Measurements from ENCODE around the gene OVOL3.

Gene OVOL3

GRCh38 chr19:36136964-36137686 is 26.2 kb downstream of the OVOL3 start:
- DNase-seq, result peak in 1 of 3 experiments; percentile 25

GRCh38 chr19:36139120-36139472 is 28.2 kb downstream of the OVOL3 start:
- no peak for DNase-seq

GRCh38 chr19:36139473-36140303 is 28.7 kb downstream of the OVOL3 start, which contains the start of gene CAPNS1:
CAPNS1 (plus strand) TSS chr19:36140066; CDS start chr19:36141012, 946 bp downstream.
- DNase-seq, result peak; percentile 91 to 97 (median 96)

- peak; percentile 72 to 85 (median 74) for DNase-seq
Observed at GRCh38 chr19:36140304-36141038, 29.5 kb downstream of the OVOL3 start.

GRCh38 chr19:36141039-36141927 is 30.3 kb downstream of the OVOL3 start:
- DNase-seq, result peak; percentile 72 to 94 (median 89)

- no peak for DNase-seq
Observed at GRCh38 chr19:36142046-36142445, 31.1 kb downstream of the OVOL3 start.

GRCh38 chr19:36142496-36142895 is 31.6 kb downstream of the OVOL3 start:
- DNase-seq, result no peak

GRCh38 chr19:36144624-36145023 is 33.7 kb downstream of the OVOL3 start:
- no peak for DNase-seq

- peak in 1 of 3 experiments; percentile 3 for DNase-seq
Observed at GRCh38 chr19:36149673-36150406, 38.9 kb downstream of the OVOL3 start.

- no peak for DNase-seq
Observed at GRCh38 chr19:36150586-36150985, 39.6 kb downstream of the OVOL3 start.

GRCh38 chr19:36151144-36152018 is 40.4 kb downstream of the OVOL3 start:
- DNase-seq, result no peak

- no peak for DNase-seq
Observed at GRCh38 chr19:36152019-36152351, 41.0 kb downstream of the OVOL3 start.

- DNase-seq, result no peak
Observed at GRCh38 chr19:36152352-36153091, 41.6 kb downstream of the OVOL3 start, which contains the start of gene COX7A1. COX7A1 (minus strand) TSS chr19:36152447; CDS start chr19:36152407, 40 bp downstream.

GRCh38 chr19:36153126-36153525 is 42.2 kb downstream of the OVOL3 start:
- DNase-seq, result no peak

GRCh38 chr19:36160821-36161596 is 50.1 kb downstream of the OVOL3 start:
- no peak for DNase-seq
